ENCODE results near the gene ILKAP. TPM values are rescaled to one million over a fixed set of nuclear protein-coding genes. Genes with fewer than 3 reads are reported as not detected.

Gene ILKAP
- total and polyA plus RNA-seq, 7 donors = 31.8 to 66.6 (median 43.8) TPM

GRCh38 chr2:238136820-238137537 lies 66.5 kb downstream of the ILKAP start:
- ATAC-seq (peak; percentile 31 to 59 (median 50)), DNase-seq (peak; percentile 71 to 90)
- Histone ChIP-seq H3K4me1 (peaks cover 49% of the 10 kb centered on the region), H3K4me3 (peak overlapping the region; percentile 41), H3K27ac (peak overlapping the region; percentile 99), H3K36me3 (ENCODE audit: insufficient read depth in 1 of 2, low read depth in 1 of 2) (peaks cover 0 to 22% of the 10 kb centered on the region in 2 donors), H3K9me3 (no peaks in the 10 kb centered on the region), H3K27me3 (ENCODE audit: insufficient read depth in 3 of 3, low read length in 2 of 3) (no peaks in the 10 kb centered on the region)
- 17 to 30% (median 22%) methylated on average over 14 of the region's 14 CpGs for WGBS, 3 donors
- intact Hi-C loops (cut with DNase I) = loop anchor here (5.0 to 10.0 kb wide), 3 partner anchors 170 to 272 kb away; partner anchors contain the start of gene UBE2F (in 2 of the 2)
- TF ChIP-seq CTCF (IDR thresholded peaks at IDR 0.05) = no peak

- Histone ChIP-seq H3K36me3 (ENCODE audit: insufficient read depth in 1 of 2, low read depth in 1 of 2) (peaks cover 0 to 11% of the 10 kb centered on the region in 2 donors), H3K9me3 (no peaks in the 10 kb centered on the region), H3K4me1 (peaks cover 38% of the 10 kb centered on the region), H3K27ac (peak overlapping the region; percentile 99), H3K27me3 (ENCODE audit: insufficient read depth in 3 of 3, low read length in 2 of 3) (no peaks in the 10 kb centered on the region), H3K4me3 (no peak overlapping the region)
- peak in 1 of 2 donors; percentile 50 for DNase-seq
- WGBS, 3 donors = 79 to 84% (median 80%) methylated on average over 15 of the region's 15 CpGs
- no peak for ATAC-seq
- TF ChIP-seq CTCF (IDR thresholded peaks at IDR 0.05) = no peak
- intact Hi-C loops (cut with DNase I) = loop anchor here (5.0 to 10.0 kb wide), 3 partner anchors 168 to 271 kb away; partner anchors contain the start of gene UBE2F (in 2 of the 2)
Measured at GRCh38 chr2:238135601-238136150, 67.8 kb downstream of the ILKAP start.

GRCh38 chr2:238134393-238134785 lies 69.1 kb downstream of the ILKAP start:
- DNase-seq (peak; percentile 15 to 49), ATAC-seq (no peak)
- no peak overlapping the region for H3K4me3 ChIP-seq
- H3K9me3 ChIP-seq = no peaks in the 10 kb centered on the region
- no peaks in the 10 kb centered on the region for H3K27me3 ChIP-seq (ENCODE audit: insufficient read depth in 3 of 3, low read length in 2 of 3)
- H3K27ac ChIP-seq = no peak overlapping the region
- H3K36me3 ChIP-seq (ENCODE audit: insufficient read depth in 1 of 2, low read depth in 1 of 2) = no peaks in the 10 kb centered on the region
- H3K4me1 ChIP-seq = peaks cover 28% of the 10 kb centered on the region
- WGBS, 3 donors = 87 to 88% (median 87%) methylated on average over 11 of the region's 11 CpGs
- TF ChIP-seq CTCF (IDR thresholded peaks at IDR 0.05) = no peak
- intact Hi-C loops (cut with DNase I) = loop anchor here in 1 of 2 donors (10.0 kb wide), 2 partner anchors 170 to 270 kb away; partner anchors contain the start of gene UBE2F

GRCh38 chr2:238133499-238134392 lies 69.7 kb downstream of the ILKAP start:
- ATAC-seq = no peak
- Histone ChIP-seq H3K4me1 (peaks cover 28% of the 10 kb centered on the region), H3K27me3 (ENCODE audit: insufficient read depth in 3 of 3, low read length in 2 of 3) (no peaks in the 10 kb centered on the region), H3K9me3 (no peaks in the 10 kb centered on the region), H3K4me3 (no peak overlapping the region), H3K36me3 (ENCODE audit: insufficient read depth in 1 of 2, low read depth in 1 of 2) (no peaks in the 10 kb centered on the region), H3K27ac (no peak overlapping the region)
- no peak for TF ChIP-seq CTCF (IDR thresholded peaks at IDR 0.05)
- intact Hi-C loops (cut with DNase I) = loop anchor here (2.0 to 10.0 kb wide), 3 partner anchors 71 to 269 kb away; partner anchors contain the start of gene UBE2F (in 1 of the 2)
- 72 to 77% (median 77%) methylated on average over 12 to 14 of the region's 14 CpGs for WGBS, 3 donors
- peak; percentile 18 to 62 for DNase-seq

All from psoas muscle (tissue), 8 donors.